Omental fat pad (tissue), 4 donors: ENCODE data around the gene SOX6. TPM values are rescaled to one million over a fixed set of nuclear protein-coding genes. Genes with fewer than 3 reads are reported as not detected.

Source experiments
- ATAC-seq: fragments of 150-250 bp; one replicate; pipeline ENCODE4 v1.9.1; 2016; ENCODE audit warnings: mild to moderate bottlenecking, moderate library complexity; ENCODE audit not compliant: low FRiP score
- DNase-seq: peaks from one replicate; pipeline ENCODE4 v3.0.0-alpha.2; 2019; ENCODE audit warnings: low spot score
- CTCF ChIP-seq, 3 donors: fragments of 450-650 bp; IDR thresholded peaks; one replicate each; pipeline ENCODE4 v1.5.1; 2016 to 2017; ENCODE audit warnings: antibody characterized with exemption in 3 of 3, mild to moderate bottlenecking in 3 of 3, moderate library complexity in 2 of 3
- total RNA-seq, 4 donors: library from RNA; depleted of rRNA; stranded (reverse); fragments of >200 nt; gene quantifications; one replicate each; pipeline ENCODE4 v1.1.0, GENCODE V29; 2016

The SOX6 gene
- total RNA-seq, 4 donors from 2014 or later = 2.0 to 41.0 (median 8.9) TPM

- no peak for TF ChIP-seq CTCF (IDR thresholded peaks at IDR 0.05)
- no peak for DNase-seq
These were observed 366.7 kb downstream of the SOX6 start for GRCh38 chr11:15989685-15990084.

GRCh38 chr11:15988693-15989231 lies 367.6 kb downstream of the SOX6 start:
- ATAC-seq (peak; percentile 41), DNase-seq (no peak)
- no peak for TF ChIP-seq CTCF (IDR thresholded peaks at IDR 0.05)

More at GRCh38 chr11:15989685-15990084, 366.7 kb downstream of the SOX6 start:
- ATAC-seq = no peak

- TF ChIP-seq CTCF (IDR thresholded peaks at IDR 0.05) = no peak
- ATAC-seq (no peak), DNase-seq (no peak)
These were observed 368.3 kb downstream of the SOX6 start for GRCh38 chr11:15988016-15988550.

- TF ChIP-seq CTCF (IDR thresholded peaks at IDR 0.05) = no peak
- ATAC-seq = no peak
These were observed 369.3 kb downstream of the SOX6 start for GRCh38 chr11:15987046-15987445.

GRCh38 chr11:15985860-15986139 lies 370.5 kb downstream of the SOX6 start:
- DNase-seq (no peak), ATAC-seq (no peak)
- TF ChIP-seq CTCF (IDR thresholded peaks at IDR 0.05) = no peak

More at GRCh38 chr11:15987046-15987445, 369.3 kb downstream of the SOX6 start:
- DNase-seq = no peak

- TF ChIP-seq CTCF (IDR thresholded peaks at IDR 0.05) = no peak
- ATAC-seq = no peak
- DNase-seq = no peak
These were observed 371.1 kb downstream of the SOX6 start for GRCh38 chr11:15985127-15985859.

GRCh38 chr11:15981292-15981691 lies 375.1 kb downstream of the SOX6 start:
- TF ChIP-seq CTCF (IDR thresholded peaks at IDR 0.05) = no peak
- ATAC-seq (no peak), DNase-seq (no peak)
